Endothelial cell of umbilical vein (primary cell): ENCODE results near the gene GIMAP6. TPM values are rescaled to one million over a fixed set of nuclear protein-coding genes. Genes with fewer than 3 reads are reported as not detected.
A peak's percentile ranks its signal among the peaks of the same experiment; 100 is the strongest.

Source experiments
- BruUV-seq: library from RNA; stranded (reverse); fragments of 400-500 nt; replicated peaks from 2 replicates; lab custom pipeline; 2021; lab: Mats Ljungman, UMichigan
- CTCF ChIA-PET: fragments of 300-600, 350-600 bp; sonication (Branson Sonifier 250); formaldehyde crosslinking; loops from one replicate; lab custom pipeline; 2021; ENCODE audit warnings: antibody characterized with exemption, inconsistent platforms; lab: Charles Lee
- POLR2A ChIA-PET: fragments of 300-600, 350-600 bp; sonication (Branson Sonifier 250); formaldehyde crosslinking; loops from one replicate; lab custom pipeline; 2021; ENCODE audit warnings: antibody characterized with exemption, inconsistent platforms; lab: Charles Lee
- DNase-seq: peaks from one replicate; pipeline ENCODE4 v3.0.0-alpha.2; 2011; ENCODE audit warnings: low read depth, low spot score
- FAIRE-seq: peaks from 2 replicates; lab custom pipeline; 2011; peaks lifted over from hg19 to GRCh38; lab: Jason Lieb, UNC
- H2AFZ ChIP-seq: 2 replicates; pipeline ENCODE4 v1.6.0; 2012; ENCODE audit warnings: low read depth, low read length, control low read depth, inconsistent platforms
- H3K27ac ChIP-seq: 2 replicates; pipeline ENCODE4 v1.5.1; 2011; ENCODE audit warnings: low read depth, mild to moderate bottlenecking, control low read depth, low read length, moderate library complexity; ENCODE audit not compliant: insufficient read depth
- H3K27me3 ChIP-seq, 2 experiments: 2 replicates each; pipeline versions ENCODE4 v1.6.0 to v1.6.1; 2011; ENCODE audit warnings: low read length in 2 of 2, mixed read lengths in 1 of 2; ENCODE audit not compliant: control insufficient read depth in 2 of 2, insufficient read depth in 2 of 2
- H3K36me3 ChIP-seq, 2 experiments: 2 replicates in 1 of 2; 3 replicates in 1 of 2; pipeline ENCODE4 v1.5.1; 2011; ENCODE audit warnings: low read length in 2 of 2, mild to moderate bottlenecking in 1 of 2, moderate library complexity in 1 of 2; ENCODE audit not compliant: control insufficient read depth in 2 of 2, insufficient read depth in 2 of 2; ENCODE audit errors: extremely low read depth in 1 of 2
- H3K4me1 ChIP-seq: 3 replicates; pipeline ENCODE4 v1.5.1; 2011; ENCODE audit warnings: mild to moderate bottlenecking, low read length; ENCODE audit not compliant: control insufficient read depth, insufficient read depth; ENCODE audit errors: extremely low read depth
- H3K4me2 ChIP-seq: 2 replicates; pipeline ENCODE4 v1.6.1; 2011; ENCODE audit warnings: low read length, control low read depth, mixed read lengths; ENCODE audit not compliant: insufficient read depth
- H3K4me3 ChIP-seq, 3 experiments: fragments of 200-600 bp in 1 of 3; sonication (generic), shearing (Covaris generic) in 1 of 3; replicated peaks in 1 of 3; 2 replicates each; pipeline ENCODE4 v1.5.1; 2011 to 2016; ENCODE audit warnings: control low read depth in 3 of 3, low read length in 3 of 3, mild to moderate bottlenecking in 2 of 3, inconsistent platforms in 1 of 3, low read depth in 1 of 3, moderate library complexity in 1 of 3; ENCODE audit not compliant: insufficient read depth in 1 of 3
- H3K79me2 ChIP-seq: 2 replicates; pipeline ENCODE4 v1.6.0; 2012; ENCODE audit warnings: low read length, inconsistent platforms; ENCODE audit not compliant: control insufficient read depth, insufficient read depth
- H3K9ac ChIP-seq: replicated peaks from 2 replicates; pipeline ENCODE3; 2011; ENCODE audit warnings: low read length, control low read depth; ENCODE audit not compliant: insufficient read depth; ENCODE audit errors: extremely low read depth
- H3K9me1 ChIP-seq: replicated peaks from 3 replicates; pipeline ENCODE4 v1.6.0; 2011; ENCODE audit warnings: mild to moderate bottlenecking, low read length; ENCODE audit not compliant: control insufficient read depth, insufficient read depth; ENCODE audit errors: extremely low read depth
- H3K9me3 ChIP-seq: replicated peaks from 2 replicates; pipeline ENCODE4 v1.5.1; 2012; ENCODE audit warnings: low read length, inconsistent platforms; ENCODE audit not compliant: control insufficient read depth, insufficient read depth
- H4K20me1 ChIP-seq: replicated peaks from 2 replicates; pipeline ENCODE3; 2011; ENCODE audit warnings: mild to moderate bottlenecking, low read length; ENCODE audit not compliant: control insufficient read depth, insufficient read depth; ENCODE audit errors: extremely low read depth
- CTCF ChIP-seq, 2 donors: IDR thresholded peaks; 1 replicate in 1 of 2; 2 replicates in 1 of 2; pipeline ENCODE4 v1.5.1; 2011; ENCODE audit warnings: low read length in 2 of 2, mild to moderate bottlenecking in 2 of 2, moderate library complexity in 2 of 2, control low read depth in 1 of 2, inconsistent platforms in 1 of 2, low read depth in 1 of 2; ENCODE audit not compliant: insufficient read depth in 1 of 2; ENCODE audit errors: extremely low read depth in 1 of 2
- EZH2 ChIP-seq: IDR thresholded peaks from 2 replicates; pipeline ENCODE4 v1.6.1; 2012; ENCODE audit warnings: borderline replicate concordance, low read depth, mild to moderate bottlenecking, moderate library complexity, low read length, inconsistent platforms; ENCODE audit not compliant: severe bottlenecking
- FOS ChIP-seq: IDR thresholded peaks from 2 replicates; pipeline ENCODE4 v1.6.1; 2011; ENCODE audit warnings: mild to moderate bottlenecking, low read length, moderate library complexity, borderline replicate concordance; ENCODE audit not compliant: insufficient read depth
- GATA2 ChIP-seq: IDR thresholded peaks from 2 replicates; pipeline ENCODE4 v1.7.0; 2011; ENCODE audit warnings: low read depth, mild to moderate bottlenecking, moderate library complexity, mixed read lengths, low read length; ENCODE audit not compliant: insufficient read length, insufficient read depth
- JUN ChIP-seq: IDR thresholded peaks from 2 replicates; pipeline ENCODE4 v1.6.1; 2011; ENCODE audit warnings: borderline replicate concordance, low read depth; ENCODE audit not compliant: insufficient read length, insufficient read depth
- MAX ChIP-seq: IDR thresholded peaks from 2 replicates; pipeline ENCODE4 v1.6.1; 2011; ENCODE audit not compliant: insufficient read depth, insufficient read length
- MYC ChIP-seq: IDR thresholded peaks from one replicate; pipeline ENCODE4 v1.6.1; 2011; ENCODE audit warnings: mild to moderate bottlenecking, low read depth, low read length
- POLR2A ChIP-seq: IDR thresholded peaks from 2 replicates; pipeline ENCODE4 v1.6.1; 2012; ENCODE audit warnings: low read depth, mild to moderate bottlenecking, control low read depth, low read length
- POLR2AphosphoS5 ChIP-seq: IDR thresholded peaks from 2 replicates; pipeline ENCODE4 v1.6.1; 2012; ENCODE audit warnings: low read depth, mild to moderate bottlenecking, control low read depth, low read length, moderate library complexity; ENCODE audit not compliant: insufficient read depth
- dilution Hi-C: fragments of 300-500 bp; cut with MboI; formaldehyde crosslinking; loops from one replicate; pipeline ENCODE4 v1.15.0; 2019; ENCODE audit warnings: low sequenced_read_pairs; ENCODE audit not compliant: extremely low pct_ligation_motif_present
- intact Hi-C: fragments of 100-400 bp; cut with micrococcal nuclease; formaldehyde crosslinking; loops from one replicate; pipeline ENCODE4 v1.10.0; 2022
- polyA plus RNA-seq, 4 experiments: library from polyadenylated mRNA; depleted of rRNA in 3 of 4; stranded (reverse) in 3 of 4; unstranded in 1 of 4; fragments of >200 nt; gene quantifications; 2 replicates each; pipeline versions ENCODE4 v1.2.1 to v1.2.3, GENCODE V29; 2011 to 2012; ENCODE audit warnings: missing spikeins in 1 of 4
- total RNA-seq: library from RNA; stranded (reverse); gene quantifications from 2 replicates; pipeline ENCODE4 v1.2.3, GENCODE V29; 2021

GIMAP6 gene
- total and polyA plus RNA-seq, 2 donors (not counting 3 experiments of a cell fraction or from before 2014, with no cell fraction given) = 65.6 to 85.0 TPM

- dilution Hi-C loops (no loop called here), intact Hi-C loops (loop anchor here (1.0 to 5.0 kb wide), 9 partner anchors 19 to 209 kb away; partner anchors contain the start of genes GIMAP2, GIMAP4, GIMAP5 and GIMAP8)
- ChIA-PET CTCF (interaction anchor here (0.9 to 2.4 kb wide), 10 partner anchors 17 to 312 kb away, joined by 3 to 15 read pairs (median 5); partner anchors contain the start of genes GIMAP1, GIMAP7 and GIMAP8), POLR2A (interaction anchor here (0.6 to 1.9 kb wide), 11 partner anchors 16 to 512 kb away, joined by 3 to 15 read pairs (median 5); partner anchors contain the start of genes GIMAP1, GIMAP2, GIMAP4 and GIMAP6)
- DNase-seq (no peak), FAIRE-seq (peak; percentile 8)
- peak overlapping the region; percentile 26 for H3K9ac ChIP-seq
- TSS peak; percentile 69 for BruUV-seq
- no peaks in the 10 kb centered on the region for H3K79me2 ChIP-seq
- H3K9me1 ChIP-seq = no peaks in the 10 kb centered on the region
- no peaks in the 10 kb centered on the region for H3K36me3 ChIP-seq
- H3K9me3 ChIP-seq = no peaks in the 10 kb centered on the region
- no peak for TF ChIP-seq GATA2
- TF ChIP-seq EZH2 = no peak
- no peak for TF ChIP-seq CTCF (IDR thresholded peaks at IDR 0.05; ENCODE audit: extremely low read depth in 1 of 2, insufficient read depth in 1 of 2, low read depth in 1 of 2, low read length in 2 of 2)
- no peak for TF ChIP-seq POLR2AphosphoS5
- TF ChIP-seq POLR2A = no peak
- TF ChIP-seq FOS = no peak
- TF ChIP-seq JUN = no peak
- no peak for TF ChIP-seq MYC
- TF ChIP-seq MAX = no peak
- no peaks in the 10 kb centered on the region for H3K27me3 ChIP-seq
- H4K20me1 ChIP-seq = no peaks in the 10 kb centered on the region
- H3K4me1 ChIP-seq = peaks cover 34% of the 10 kb centered on the region
- H3K4me3 ChIP-seq = peak overlapping the region in 1 of 3 experiments; percentile 24
- H3K4me2 ChIP-seq = peak overlapping the region; percentile 75
- peak overlapping the region; percentile 93 for H3K27ac ChIP-seq
- H2AFZ ChIP-seq = no peak overlapping the region
These were observed 46.0 kb downstream of the GIMAP6 start for GRCh38 chr7:150586068-150586784.
